A673 (cell line): ENCODE data around the gene PDE5A.

Experiments used
- CTCF ChIP-seq: fragments of 300-800, 200-600 bp; sonication (generic); conservative IDR thresholded peaks from 2 replicates; pipeline ENCODE4 v1.5.1; 2017; ENCODE audit warnings: low read depth, mild to moderate bottlenecking, antibody characterized with exemption, low read length, moderate library complexity, mixed read lengths
- EZH2 ChIP-seq: fragments of 200-600 bp; sonication (generic); IDR thresholded peaks from 2 replicates; pipeline ENCODE4 v1.6.1; 2017; ENCODE audit warnings: borderline replicate concordance, low read depth, mild to moderate bottlenecking, mixed read lengths, antibody characterized with exemption, low read length; ENCODE audit not compliant: poor library complexity, severe bottlenecking

- TF ChIP-seq EZH2 (no peak), CTCF (no peak)
These were observed 109.6 kb downstream of the PDE5A start for GRCh38 chr4:119518915-119519410.
